Stimulated activated CD8-positive, alpha-beta memory T cell treated with anti-CD3 and anti-CD28 coated beads, Interleukin-12 subunit alpha, Interleukin-12 subunit beta, amount 100 ng/mL, for 24 hours (primary cell): Measurements from ENCODE around the gene HTR3A.
"Not testable (repeated sequence)": the region's sequence is repeated elsewhere in the genome, so short reads cannot be mapped to it uniquely, and the experiment has no call there.

Experiments used
- DNase-seq: peaks from one replicate; pipeline ENCODE4 v3.0.0-alpha.2; 2020; ENCODE audit errors: extremely low read depth

Gene HTR3A

GRCh38 chr11:113974741-113975470 lies at the start of gene HTR3A:
TSS of gene HTR3A (plus strand) at chr11:113975108. CDS start at chr11:113975326, 218 bp downstream.
- no peak for DNase-seq

- no peak for DNase-seq
Measured at GRCh38 chr11:113926273-113927197, 48.4 kb upstream of the HTR3A start.

DNA sequence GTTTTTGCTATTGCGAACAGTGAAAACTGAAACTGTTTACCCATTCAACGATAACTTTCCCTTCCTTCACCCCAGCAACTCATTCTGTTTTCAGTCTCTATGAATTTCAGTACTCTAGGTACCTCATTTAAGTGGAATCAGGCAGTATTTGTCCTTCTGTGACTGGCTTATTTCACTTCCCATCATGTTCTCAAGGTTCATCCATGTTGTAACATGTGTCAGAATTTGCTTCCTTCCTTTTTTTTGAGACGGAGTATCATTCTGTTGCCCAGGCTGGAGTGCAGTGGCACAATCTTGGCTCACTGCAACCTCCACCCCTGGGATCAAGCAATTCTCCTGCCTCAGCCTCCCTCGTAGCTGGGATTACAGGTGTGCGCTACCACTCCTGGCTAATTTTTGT lies 46.6 kb upstream of the HTR3A start:
- DNase-seq: no peak

GRCh38 chr11:113932788-113933187 lies 42.1 kb upstream of the HTR3A start:
- DNase-seq: no peak

DNA sequence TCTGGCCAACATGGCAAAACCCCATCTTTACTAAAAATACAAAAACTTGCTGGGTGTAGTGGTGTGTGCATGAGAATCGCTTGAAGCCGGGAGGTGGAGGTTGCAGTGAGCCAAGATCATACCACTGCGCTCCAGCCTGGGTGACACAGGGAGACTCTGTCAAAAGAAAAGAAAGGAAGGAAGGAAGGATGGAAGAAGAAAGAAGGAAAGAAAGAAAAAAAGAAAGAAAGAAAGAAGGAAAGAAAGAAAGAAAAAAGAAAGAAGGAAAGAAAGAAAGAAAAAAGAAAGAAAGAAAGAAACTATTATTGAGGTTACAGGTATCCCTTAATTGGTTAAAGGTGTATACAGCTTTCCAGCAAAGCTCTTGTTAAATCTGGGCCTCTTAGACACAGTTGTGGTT lies 40.7 kb upstream of the HTR3A start:
- DNase-seq: not testable (repeated sequence)

DNA sequence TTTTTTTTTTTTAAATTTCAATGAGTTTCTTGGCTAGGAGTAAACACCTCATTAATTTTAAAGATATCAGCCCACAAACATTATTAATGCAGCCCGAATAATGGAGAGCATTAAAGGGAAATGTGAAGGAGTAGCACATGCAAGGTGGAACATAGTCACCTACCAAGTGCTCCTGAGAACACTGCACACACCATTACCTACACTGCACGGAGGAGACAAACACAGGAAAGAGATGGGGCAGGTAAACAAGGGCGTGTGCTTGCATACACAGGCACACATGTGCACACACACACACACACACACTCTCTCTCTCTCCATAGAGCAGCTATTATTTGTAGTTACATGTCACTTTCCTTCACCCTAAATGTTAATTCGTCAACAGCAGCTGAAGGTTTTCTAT lies 40.1 kb upstream of the HTR3A start:
- no peak for DNase-seq

DNA sequence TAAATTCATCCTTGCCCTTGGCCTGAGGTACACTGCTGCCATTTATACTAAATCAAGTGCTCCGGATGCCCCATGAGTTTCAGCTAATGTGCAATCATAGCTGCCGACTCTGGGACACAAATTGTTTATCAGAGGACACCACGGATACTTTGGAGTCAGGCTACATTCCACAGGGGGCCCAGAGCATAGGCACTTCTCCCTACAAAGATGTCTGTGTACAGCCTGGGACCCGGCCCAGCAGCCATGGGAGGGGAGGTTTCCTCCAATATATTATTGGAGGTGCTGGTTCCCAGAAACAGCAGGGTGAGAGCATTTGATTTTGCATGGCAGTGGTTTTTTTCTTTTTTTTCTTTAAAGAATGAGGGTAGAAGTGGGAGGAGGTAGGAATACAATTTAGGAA lies 39.0 kb upstream of the HTR3A start:
- DNase-seq: no peak

- DNase-seq: no peak
Measured at GRCh38 chr11:113937918-113938317, 37.0 kb upstream of the HTR3A start.

- no peak for DNase-seq
Measured at GRCh38 chr11:113942256-113942655, 32.7 kb upstream of the HTR3A start.

DNA sequence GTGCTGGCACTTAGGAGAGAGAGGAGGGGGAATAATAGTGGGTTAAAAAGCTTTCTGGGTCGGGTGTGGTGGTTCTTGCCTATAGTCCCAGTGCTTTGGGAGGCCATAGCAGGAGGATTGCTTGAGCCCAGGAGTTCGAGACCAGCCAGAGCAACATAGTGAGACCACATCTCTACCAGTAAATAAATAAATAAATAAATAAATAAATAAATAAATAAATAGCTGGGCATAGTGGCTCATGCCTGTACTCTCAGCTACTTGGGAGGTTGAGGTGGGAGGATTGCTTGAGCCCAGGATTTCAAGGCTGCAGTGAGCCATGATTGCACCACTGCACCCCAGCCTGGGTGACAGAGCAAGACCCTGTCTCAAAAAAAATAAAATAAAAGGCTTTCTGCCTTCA lies 28.7 kb upstream of the HTR3A start:
- not testable (repeated sequence) for DNase-seq

DNA sequence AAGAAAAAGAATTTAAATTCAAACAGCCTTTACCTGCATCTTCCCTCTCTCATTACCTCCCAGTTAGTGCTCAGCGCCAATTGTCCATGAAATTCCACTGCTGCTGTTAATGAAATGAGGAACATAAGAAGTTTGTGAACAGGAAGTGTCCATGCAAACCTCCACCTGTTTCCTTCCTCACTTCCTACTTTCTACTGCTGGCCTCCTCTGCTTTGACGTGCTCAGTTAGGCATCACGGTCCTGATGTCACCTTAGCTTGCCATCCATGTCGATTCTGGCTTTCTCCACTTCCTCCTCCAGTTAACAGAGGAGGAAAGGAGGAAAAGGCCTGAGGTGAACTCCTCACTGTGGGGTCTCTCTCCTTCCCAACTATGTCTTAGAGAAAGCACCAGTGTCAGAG lies 26.9 kb upstream of the HTR3A start:
- no peak for DNase-seq

DNA sequence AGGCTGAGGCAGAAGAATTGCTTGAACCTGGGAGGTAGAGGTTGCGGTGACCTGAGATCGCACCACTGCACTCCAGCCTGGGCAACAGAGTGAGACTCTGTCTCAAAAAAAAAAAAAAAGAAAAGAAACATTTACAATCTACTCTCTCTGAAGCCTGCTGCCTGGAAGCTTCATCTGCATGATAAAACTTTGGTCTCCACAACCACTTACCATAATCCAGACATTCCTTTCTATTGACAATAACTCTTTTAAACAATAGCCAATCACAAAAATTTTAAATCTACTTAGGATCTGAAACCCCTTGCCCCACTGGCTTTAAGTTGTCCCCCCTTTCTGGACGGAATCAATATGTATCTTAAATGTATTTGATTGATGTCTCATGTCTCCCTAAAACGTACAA lies 25.0 kb upstream of the HTR3A start:
- no peak for DNase-seq

- no peak for DNase-seq
Measured at GRCh38 chr11:113951537-113951936, 23.4 kb upstream of the HTR3A start.

DNA sequence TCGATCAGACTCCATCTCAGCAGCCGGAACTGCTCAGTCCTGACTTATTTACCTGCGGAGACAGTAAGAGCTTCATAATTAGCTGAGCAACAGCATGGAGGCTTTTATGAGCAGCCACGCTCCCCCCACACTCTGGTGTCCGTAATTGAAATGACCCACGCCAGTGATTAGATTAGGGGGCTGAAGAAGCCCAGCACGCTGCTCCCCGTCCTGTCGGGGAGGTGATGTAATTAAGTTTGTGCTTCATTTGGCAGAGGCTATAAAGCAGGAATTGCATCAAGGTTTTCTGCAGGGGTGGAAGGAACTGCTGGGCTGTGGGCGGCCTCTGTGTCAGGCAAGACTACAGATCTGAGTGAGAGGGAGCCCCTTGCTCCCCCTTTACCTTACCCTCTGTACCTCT lies 22.8 kb upstream of the HTR3A start:
- no peak for DNase-seq

DNA sequence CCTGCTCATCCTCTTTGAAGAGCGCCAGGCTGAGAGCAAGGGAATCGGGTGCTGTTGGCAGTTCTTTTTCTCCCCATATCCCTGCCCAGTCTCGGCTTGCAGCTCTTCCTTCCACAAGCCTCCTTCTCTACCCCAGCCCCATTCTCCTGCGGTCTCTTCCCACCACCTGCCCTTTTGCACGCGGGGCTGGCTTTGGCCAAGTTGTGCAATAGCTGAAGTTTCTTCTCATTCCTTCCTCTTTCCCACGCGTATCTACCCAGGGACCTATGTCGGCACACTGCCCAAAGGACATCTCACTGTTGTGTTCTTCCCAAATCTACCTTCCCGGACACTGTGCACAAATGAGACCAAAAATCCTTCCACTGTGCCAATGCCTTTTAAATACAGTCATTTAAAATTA lies 22.3 kb upstream of the HTR3A start:
- no peak for DNase-seq

DNA sequence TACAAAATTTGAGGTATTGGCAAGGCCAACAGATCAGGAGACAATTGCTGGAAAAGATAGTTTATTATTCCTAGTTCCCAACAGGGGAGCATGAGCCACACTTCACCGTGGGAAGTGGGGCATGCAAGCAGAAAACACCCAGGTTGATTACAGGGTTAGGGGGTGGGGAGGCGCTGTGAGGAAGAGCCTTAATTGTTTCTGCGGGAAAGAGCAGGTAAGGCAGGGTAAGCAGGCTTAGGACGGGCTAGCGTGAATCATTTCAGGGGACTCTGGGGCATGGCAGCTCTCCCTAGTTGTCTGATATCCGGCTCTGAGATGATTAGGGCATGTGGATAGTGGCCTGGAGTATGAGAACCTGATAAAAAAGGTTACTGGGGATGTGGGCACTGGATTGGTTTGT lies 20.7 kb upstream of the HTR3A start:
- DNase-seq: no peak

GRCh38 chr11:113956986-113957385 lies 17.9 kb upstream of the HTR3A start:
- DNase-seq: no peak

DNA sequence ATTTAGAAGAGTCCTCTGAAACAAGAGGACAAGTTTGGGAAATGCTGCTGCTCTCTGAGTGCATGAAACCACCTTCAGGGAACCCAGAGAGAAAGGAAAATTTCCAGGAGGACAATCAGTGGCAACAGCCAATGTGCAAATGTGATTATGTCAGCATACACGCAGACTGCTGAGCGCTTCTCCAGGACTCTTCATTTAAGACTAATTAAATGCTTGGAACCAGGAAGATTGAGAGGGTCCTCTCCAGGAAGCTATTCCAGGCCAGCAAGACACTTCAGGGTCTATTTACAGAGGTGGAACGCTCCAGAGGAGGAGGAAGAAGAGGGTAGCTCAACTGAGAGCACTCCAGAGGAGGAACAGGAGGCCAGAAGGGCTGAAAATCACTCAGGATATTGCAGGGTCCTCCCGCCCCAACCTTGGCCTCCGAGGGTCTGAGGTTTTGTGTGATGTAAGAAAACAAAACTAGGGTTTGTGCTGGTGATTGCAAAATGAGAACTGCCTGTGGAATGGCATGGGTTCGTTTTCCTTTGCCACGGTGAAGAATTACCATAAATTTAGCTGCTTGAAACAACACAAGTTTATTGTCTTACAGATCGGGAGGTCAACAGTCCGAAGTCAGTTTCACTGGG lies 14.1 kb upstream of the HTR3A start:
- DNase-seq: no peak

DNA sequence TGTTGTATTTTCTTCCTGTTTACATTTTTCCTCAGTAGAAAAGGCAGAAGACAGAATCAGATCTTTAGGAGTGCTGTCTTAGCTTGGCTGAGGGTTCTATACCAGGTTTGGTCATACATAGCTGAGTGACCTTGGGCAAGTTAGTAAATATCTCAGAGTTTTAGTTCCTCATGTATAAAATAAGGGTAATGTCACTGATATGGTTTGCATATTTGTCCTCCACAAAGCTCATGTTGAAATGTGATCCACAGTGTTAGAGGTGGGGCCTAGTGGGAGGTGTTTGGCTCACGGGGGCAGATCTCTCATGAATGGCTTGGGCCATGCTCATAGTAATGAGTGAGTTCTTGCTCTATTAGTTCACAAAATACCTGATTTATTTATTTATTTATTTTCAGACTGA lies 7.5 kb upstream of the HTR3A start:
- DNase-seq: no peak

DNA sequence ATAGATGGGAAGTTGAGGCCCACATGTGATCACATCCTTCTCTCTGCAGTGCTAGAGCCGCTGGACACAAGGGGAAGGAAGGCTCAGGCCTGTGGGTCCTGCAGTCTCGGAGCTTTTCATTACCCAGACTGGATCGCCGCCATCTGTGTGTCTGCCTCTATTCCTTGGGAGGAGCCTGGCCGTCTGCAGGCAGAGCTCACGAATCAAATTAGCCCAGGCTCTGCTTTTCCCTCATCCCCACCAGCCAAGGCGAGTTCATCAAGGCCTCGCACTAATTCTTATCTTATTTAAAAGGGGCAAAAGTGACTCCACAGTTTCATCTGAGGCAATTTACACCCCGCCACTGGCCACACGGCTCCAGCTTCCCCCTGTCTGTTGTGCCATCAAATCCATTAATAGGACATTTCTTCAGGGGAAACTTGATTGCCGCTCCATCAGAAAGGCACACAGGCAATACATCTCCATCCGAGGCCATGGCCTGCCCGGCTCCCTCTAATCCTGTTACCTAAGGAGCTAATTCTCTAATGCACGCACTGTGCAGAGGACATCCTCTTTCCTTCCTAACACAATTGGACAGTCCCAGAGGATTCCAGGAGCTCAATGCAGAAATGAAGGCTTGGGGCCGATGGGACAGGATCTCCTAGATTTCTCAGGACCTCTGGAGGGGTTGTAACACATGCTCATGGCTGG lies 3.3 kb upstream of the HTR3A start:
- DNase-seq: no peak

GRCh38 chr11:113977071-113977490 lies 2.2 kb downstream of the HTR3A start:
- DNase-seq: no peak

DNA sequence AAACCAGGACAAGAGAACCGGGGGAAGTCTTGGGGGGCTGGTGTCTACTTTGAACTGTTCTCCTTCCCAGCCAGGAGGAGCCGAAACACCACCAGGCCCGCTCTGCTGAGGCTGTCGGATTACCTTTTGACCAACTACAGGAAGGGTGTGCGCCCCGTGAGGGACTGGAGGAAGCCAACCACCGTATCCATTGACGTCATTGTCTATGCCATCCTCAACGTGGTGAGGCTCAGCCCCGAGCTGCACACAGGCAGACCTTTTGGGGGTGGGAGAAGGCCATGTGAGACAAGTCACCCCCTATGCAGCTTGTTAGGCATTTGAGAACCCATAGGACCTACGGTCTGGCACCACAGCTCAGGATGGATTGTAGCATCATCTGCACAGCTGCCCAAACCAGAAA lies 2.8 kb downstream of the HTR3A start:
- DNase-seq: no peak
